HEK293 (cell line): ENCODE data around the gene ADAR.
A peak's percentile ranks its signal among the peaks of the same experiment; 100 is the strongest.

ENCODE experiments used
- BCL11A ChIP-seq: fragments of 450-650 bp; formaldehyde crosslinking; IDR thresholded peaks from 2 replicates; pipeline ENCODE4 v1.5.1; 2016; ENCODE audit warnings: low read depth, missing biosample characterization, missing genetic modification characterization
- EGR2 ChIP-seq: fragments of 450-650 bp; formaldehyde crosslinking; IDR thresholded peaks from 2 replicates; pipeline ENCODE4 v1.5.1; 2016; ENCODE audit warnings: low read depth, missing biosample characterization, missing genetic modification characterization
- FEZF1 ChIP-seq: fragments of 450-650 bp; formaldehyde crosslinking; IDR thresholded peaks from 2 replicates; pipeline ENCODE4 v1.5.1; 2016; ENCODE audit warnings: missing biosample characterization, missing genetic modification characterization
- GLI4 ChIP-seq: fragments of 450-650 bp; formaldehyde crosslinking; IDR thresholded peaks from 2 replicates; pipeline ENCODE4 v1.5.1; 2016; ENCODE audit warnings: missing biosample characterization, missing genetic modification characterization
- GLIS2 ChIP-seq: fragments of 450-650 bp; formaldehyde crosslinking; IDR thresholded peaks from 2 replicates; pipeline ENCODE4 v1.5.1; 2016; ENCODE audit warnings: missing biosample characterization, missing genetic modification characterization
- INSM2 ChIP-seq: fragments of 450-650 bp; formaldehyde crosslinking; IDR thresholded peaks from 2 replicates; pipeline ENCODE4 v1.5.1; 2016; ENCODE audit warnings: missing biosample characterization, missing genetic modification characterization
- MYNN ChIP-seq: fragments of 450-650 bp; formaldehyde crosslinking; IDR thresholded peaks from 2 replicates; pipeline ENCODE4 v1.5.1; 2016; ENCODE audit warnings: missing biosample characterization, missing genetic modification characterization, borderline replicate concordance
- PBX3 ChIP-seq: sonication (generic); formaldehyde crosslinking; IDR thresholded peaks from 2 replicates; pipeline ENCODE4 v1.8.1; 2022; ENCODE audit warnings: mild to moderate bottlenecking, moderate library complexity, missing genetic modification reagents
- SETDB1 ChIP-seq: IDR thresholded peaks from one replicate; pipeline ENCODE4 v1.6.1; 2017; ENCODE audit warnings: mild to moderate bottlenecking, low read length, moderate library complexity, mixed read lengths; ENCODE audit not compliant: insufficient read length
- ZBTB20 ChIP-seq: fragments of 450-650 bp; formaldehyde crosslinking; IDR thresholded peaks from 2 replicates; pipeline ENCODE4 v1.5.1; 2016; ENCODE audit warnings: missing biosample characterization, missing genetic modification characterization
- ZBTB8A ChIP-seq: fragments of 450-650 bp; formaldehyde crosslinking; IDR thresholded peaks from 2 replicates; pipeline ENCODE4 v1.5.1; 2016; ENCODE audit warnings: missing biosample characterization, missing genetic modification characterization
- ZFP37 ChIP-seq: fragments of 450-650 bp; formaldehyde crosslinking; IDR thresholded peaks from 2 replicates; pipeline ENCODE4 v1.5.1; 2016; ENCODE audit warnings: missing biosample characterization, missing genetic modification characterization
- ZIC2 ChIP-seq: fragments of 450-650 bp; formaldehyde crosslinking; IDR thresholded peaks from 2 replicates; pipeline ENCODE4 v1.5.1; 2016; ENCODE audit warnings: missing biosample characterization, missing genetic modification characterization
- ZNF138 ChIP-seq: fragments of 450-650 bp; formaldehyde crosslinking; IDR thresholded peaks from 2 replicates; pipeline ENCODE4 v1.5.1; 2016; ENCODE audit warnings: missing biosample characterization, missing genetic modification characterization, borderline replicate concordance
- ZNF146 ChIP-seq: fragments of 450-650 bp; formaldehyde crosslinking; IDR thresholded peaks from 2 replicates; pipeline ENCODE4 v1.5.1; 2016; ENCODE audit warnings: missing biosample characterization, missing genetic modification characterization
- ZNF155 ChIP-seq: fragments of 450-650 bp; formaldehyde crosslinking; IDR thresholded peaks from 2 replicates; pipeline ENCODE4 v1.5.1; 2016; ENCODE audit warnings: missing biosample characterization, missing genetic modification characterization
- ZNF18 ChIP-seq: fragments of 450-650 bp; formaldehyde crosslinking; IDR thresholded peaks from 2 replicates; pipeline ENCODE4 v1.5.1; 2016; ENCODE audit warnings: missing biosample characterization, missing genetic modification characterization
- ZNF24 ChIP-seq: fragments of 450-650 bp; formaldehyde crosslinking; IDR thresholded peaks from 2 replicates; pipeline ENCODE4 v1.5.1; 2016; ENCODE audit warnings: missing biosample characterization, missing genetic modification characterization
- ZNF311 ChIP-seq: fragments of 450-650 bp; formaldehyde crosslinking; IDR thresholded peaks from 2 replicates; pipeline ENCODE4 v1.5.1; 2017; ENCODE audit warnings: missing biosample characterization, missing genetic modification characterization, borderline replicate concordance
- ZNF366 ChIP-seq: fragments of 450-650 bp; formaldehyde crosslinking; conservative IDR thresholded peaks from 2 replicates; pipeline ENCODE4 v1.5.1; 2016; ENCODE audit warnings: missing biosample characterization, missing genetic modification characterization
- ZNF48 ChIP-seq: fragments of 450-650 bp; formaldehyde crosslinking; IDR thresholded peaks from 2 replicates; pipeline ENCODE4 v1.5.1; 2016; ENCODE audit warnings: missing biosample characterization, missing genetic modification characterization
- ZNF518A ChIP-seq: fragments of 450-650 bp; formaldehyde crosslinking; conservative IDR thresholded peaks from 2 replicates; pipeline ENCODE4 v1.5.1; 2016; ENCODE audit warnings: low read depth, missing biosample characterization, missing genetic modification characterization
- ZNF548 ChIP-seq: fragments of 450-650 bp; formaldehyde crosslinking; IDR thresholded peaks from 2 replicates; pipeline ENCODE4 v1.5.1; 2016; ENCODE audit warnings: missing biosample characterization, missing genetic modification characterization
- ZNF629 ChIP-seq: fragments of 450-650 bp; formaldehyde crosslinking; IDR thresholded peaks from 2 replicates; pipeline ENCODE4 v1.5.1; 2017; ENCODE audit warnings: missing biosample characterization, missing genetic modification characterization
- ZNF639 ChIP-seq: fragments of 450-650 bp; formaldehyde crosslinking; IDR thresholded peaks from 2 replicates; pipeline ENCODE4 v1.5.1; 2016; ENCODE audit warnings: missing biosample characterization, missing genetic modification characterization
- ZNF677 ChIP-seq: fragments of 450-650 bp; IDR thresholded peaks from 2 replicates; pipeline ENCODE4 v1.5.0; 2018; ENCODE audit warnings: missing biosample characterization, mild to moderate bottlenecking, missing genetic modification characterization, moderate library complexity
- TF ChIP-seq, protein P1 (sequence below): fragments of 450-650 bp; formaldehyde crosslinking; IDR thresholded peaks from 2 replicates; pipeline ENCODE4 v1.5.1; 2017; ENCODE audit warnings: missing biosample characterization, missing genetic modification characterization

ADAR gene

DNA sequence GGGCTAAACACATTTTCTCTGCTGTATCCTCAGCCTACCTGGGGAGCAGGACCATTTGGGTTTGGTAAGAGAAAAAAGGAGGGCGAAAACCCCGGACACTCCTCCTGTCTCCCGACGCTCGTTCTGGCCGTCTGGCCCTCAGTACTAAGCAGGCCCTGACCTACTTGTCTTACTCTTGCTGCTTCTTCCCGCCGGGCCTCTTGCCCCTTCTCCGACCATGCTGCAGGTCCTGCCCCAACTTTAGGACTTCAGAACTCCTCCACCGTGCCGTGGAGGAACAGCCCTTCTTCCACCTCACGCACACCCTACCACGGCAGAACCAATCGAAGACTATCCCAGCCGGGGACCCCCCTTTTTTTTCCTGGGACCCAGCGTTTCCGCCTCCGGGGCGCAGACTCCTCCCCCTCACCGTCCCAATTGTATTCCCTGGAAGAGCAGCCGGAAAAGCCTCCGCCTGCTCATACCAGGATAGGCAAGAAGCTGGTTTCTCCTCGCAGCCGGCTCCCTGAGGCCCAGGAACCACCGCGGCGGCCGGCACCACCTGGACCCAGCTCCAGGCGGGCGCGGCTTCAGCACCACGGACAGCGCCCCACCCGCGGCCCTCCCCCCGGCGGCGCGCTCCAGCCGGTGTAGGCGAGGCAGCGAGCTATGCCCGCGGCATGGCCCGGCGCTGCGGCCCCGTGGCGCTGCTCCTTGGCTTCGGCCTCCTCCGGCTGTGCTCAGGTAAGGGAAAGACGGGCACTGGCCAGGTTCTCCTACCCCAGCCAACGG is 40.4 kb downstream of the ADAR start, which contains the start of gene CHRNB2 (continued):
- TF ChIP-seq, protein P1, sequence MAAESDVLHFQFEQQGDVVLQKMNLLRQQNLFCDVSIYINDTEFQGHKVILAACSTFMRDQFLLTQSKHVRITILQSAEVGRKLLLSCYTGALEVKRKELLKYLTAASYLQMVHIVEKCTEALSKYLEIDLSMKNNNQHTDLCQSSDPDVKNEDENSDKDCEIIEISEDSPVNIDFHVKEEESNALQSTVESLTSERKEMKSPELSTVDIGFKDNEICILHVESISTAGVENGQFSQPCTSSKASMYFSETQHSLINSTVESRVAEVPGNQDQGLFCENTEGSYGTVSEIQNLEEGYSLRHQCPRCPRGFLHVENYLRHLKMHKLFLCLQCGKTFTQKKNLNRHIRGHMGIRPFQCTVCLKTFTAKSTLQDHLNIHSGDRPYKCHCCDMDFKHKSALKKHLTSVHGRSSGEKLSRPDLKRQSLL (tag by site-specific recombination) = peak; percentile 13; the same call in 1 of the 2 replicates
- no peak for TF ChIP-seq ZNF311
- no peak for TF ChIP-seq GLI4 (tag by site-specific recombination)
- TF ChIP-seq BCL11A (tag by site-specific recombination) = no peak
- no peak for TF ChIP-seq ZNF629
- no peak for TF ChIP-seq ZFP37 (tag by site-specific recombination)
- TF ChIP-seq ZNF146 (tag by site-specific recombination) = no peak
- TF ChIP-seq ZNF366 = no peak
- no peak for TF ChIP-seq ZNF18 (tag by site-specific recombination)
- TF ChIP-seq ZNF138 (tag by site-specific recombination) = no peak
- TF ChIP-seq ZBTB8A = no peak
- no peak for TF ChIP-seq EGR2 (tag by site-specific recombination)
- TF ChIP-seq ZNF518A (tag by site-specific recombination) = no peak
- no peak for TF ChIP-seq FEZF1 (tag by site-specific recombination)
- TF ChIP-seq ZNF639 (tag by site-specific recombination) = no peak
- no peak for TF ChIP-seq ZNF155 (tag by site-specific recombination)
- TF ChIP-seq SETDB1 = no peak
- peak; percentile 49; the same call in 1 of the 2 replicates for TF ChIP-seq GLIS2 (tag by site-specific recombination)
- TF ChIP-seq MYNN (tag by site-specific recombination) = no peak
- TF ChIP-seq PBX3 = peak; percentile 67; the same call in 1 of the 2 replicates
- no peak for TF ChIP-seq ZBTB20 (tag by site-specific recombination)
- no peak for TF ChIP-seq ZNF548 (tag by site-specific recombination)
- TF ChIP-seq ZIC2 (tag by site-specific recombination) = no peak
- no peak for TF ChIP-seq ZNF48 (tag by site-specific recombination)
- TF ChIP-seq INSM2 (tag by site-specific recombination) = no peak
- TF ChIP-seq ZNF677 = no peak
- no peak for TF ChIP-seq ZNF24 (tag by site-specific recombination)
